H9 (cell line): ENCODE results near the gene OVOL1. TPM values are rescaled to one million over a fixed set of nuclear protein-coding genes. Genes with fewer than 3 reads are reported as not detected.

Experiments
- DNase-seq: peaks from one replicate; pipeline ENCODE4 v3.0.0-alpha.2; 2017
- H2AFZ ChIP-seq: one replicate; pipeline ENCODE4 v1.6.1; 2013; ENCODE audit warnings: mild to moderate bottlenecking, low read length, control low read depth, moderate library complexity
- H2AK5ac ChIP-seq: 2 replicates; pipeline ENCODE4 v1.6.1; 2013; ENCODE audit warnings: low read length, control low read depth, mixed read lengths; ENCODE audit not compliant: insufficient read length
- H2BK120ac ChIP-seq: one replicate; pipeline ENCODE4 v1.6.1; 2013; ENCODE audit warnings: low read depth, mild to moderate bottlenecking, low read length, control low read depth, inconsistent platforms; ENCODE audit not compliant: poor library complexity, severe bottlenecking
- H2BK12ac ChIP-seq: 2 replicates; pipeline ENCODE4 v1.6.1; 2013; ENCODE audit warnings: low read length, control low read depth, mixed read lengths, low read depth; ENCODE audit not compliant: insufficient read length
- H2BK15ac ChIP-seq: 2 replicates; pipeline ENCODE4 v1.6.1; 2013; ENCODE audit warnings: low read depth, low read length, control low read depth
- H2BK20ac ChIP-seq: one replicate; pipeline ENCODE4 v1.6.1; 2013; ENCODE audit warnings: low read depth, mild to moderate bottlenecking, low read length, control low read depth, inconsistent platforms; ENCODE audit not compliant: poor library complexity, severe bottlenecking
- H2BK5ac ChIP-seq: 2 replicates; pipeline ENCODE4 v1.6.1; 2013; ENCODE audit warnings: low read length, control low read depth, mixed read lengths; ENCODE audit not compliant: insufficient read length
- H3K14ac ChIP-seq: 2 replicates; pipeline ENCODE4 v1.6.1; 2013; ENCODE audit warnings: low read length, control low read depth; ENCODE audit not compliant: insufficient read depth
- H3K18ac ChIP-seq: 2 replicates; pipeline ENCODE4 v1.6.1; 2013; ENCODE audit warnings: low read depth, mild to moderate bottlenecking, mixed read lengths, low read length, control low read depth; ENCODE audit not compliant: insufficient read length
- H3K23ac ChIP-seq: 2 replicates; pipeline ENCODE4 v1.6.1; 2013; ENCODE audit warnings: low read length, control low read depth, mixed read lengths, low read depth; ENCODE audit not compliant: insufficient read length
- H3K23me2 ChIP-seq: 2 replicates; pipeline ENCODE4 v1.6.1; 2013; ENCODE audit warnings: low read depth, mild to moderate bottlenecking, mixed read lengths, low read length, control low read depth; ENCODE audit not compliant: insufficient read length, poor library complexity, severe bottlenecking
- H3K27ac ChIP-seq: 2 replicates; pipeline ENCODE4 v1.5.1; 2013; ENCODE audit warnings: low read length, control low read depth, mixed read lengths, low read depth; ENCODE audit not compliant: insufficient read length
- H3K27me3 ChIP-seq: 2 replicates; pipeline ENCODE4 v1.6.1; 2013; ENCODE audit warnings: low read length, control low read depth, inconsistent platforms; ENCODE audit not compliant: insufficient read depth
- H3K4ac ChIP-seq: 2 replicates; pipeline ENCODE4 v1.6.1; 2013; ENCODE audit warnings: low read depth, mild to moderate bottlenecking, control low read depth, inconsistent platforms, low read length, moderate library complexity
- H3K4me1 ChIP-seq: 2 replicates; pipeline ENCODE4 v1.6.1; 2013; ENCODE audit warnings: low read length, control low read depth, inconsistent platforms; ENCODE audit not compliant: insufficient read depth
- H3K4me2 ChIP-seq: 2 replicates; pipeline ENCODE4 v1.6.1; 2013; ENCODE audit warnings: low read length, control low read depth, mixed read lengths; ENCODE audit not compliant: insufficient read length, insufficient read depth
- H3K56ac ChIP-seq: 2 replicates; pipeline ENCODE4 v1.6.1; 2013; ENCODE audit warnings: low read depth, mild to moderate bottlenecking, mixed read lengths, low read length, control low read depth; ENCODE audit not compliant: insufficient read length
- H3K79me1 ChIP-seq: 2 replicates; pipeline ENCODE4 v1.6.1; 2013; ENCODE audit warnings: low read depth, mild to moderate bottlenecking, moderate library complexity, low read length, control low read depth, inconsistent platforms; ENCODE audit not compliant: insufficient read depth, poor library complexity, severe bottlenecking
- H3K79me2 ChIP-seq: 2 replicates; pipeline ENCODE4 v1.6.1; 2013; ENCODE audit warnings: low read length, control low read depth, inconsistent platforms; ENCODE audit not compliant: insufficient read depth
- H3K9ac ChIP-seq: 2 replicates; pipeline ENCODE4 v1.6.1; 2013; ENCODE audit warnings: low read length, control low read depth, mixed read lengths; ENCODE audit not compliant: insufficient read length; ENCODE audit errors: extremely low read depth
- H3K9me3 ChIP-seq: one replicate; pipeline ENCODE4 v1.6.1; 2013; ENCODE audit warnings: low read depth, low read length, inconsistent platforms; ENCODE audit not compliant: control insufficient read depth
- H3T11ph ChIP-seq: one replicate; pipeline ENCODE4 v1.6.1; 2013; ENCODE audit warnings: mild to moderate bottlenecking, low read length, control low read depth, inconsistent platforms
- H4K20me1 ChIP-seq: one replicate; pipeline ENCODE4 v1.6.1; 2013; ENCODE audit not compliant: control insufficient read depth, insufficient read length, insufficient read depth
- H4K5ac ChIP-seq: 2 replicates; pipeline ENCODE4 v1.6.1; 2013; ENCODE audit warnings: low read depth, mild to moderate bottlenecking, mixed read lengths, low read length, control low read depth; ENCODE audit not compliant: insufficient read length
- H4K8ac ChIP-seq: replicated peaks from 2 replicates; pipeline ENCODE4 v1.6.1; 2013; ENCODE audit warnings: low read length, control low read depth, mixed read lengths, low read depth; ENCODE audit not compliant: insufficient read length
- H4K91ac ChIP-seq: 2 replicates; pipeline ENCODE4 v1.6.1; 2013; ENCODE audit warnings: low read depth, mild to moderate bottlenecking, moderate library complexity, mixed read lengths, low read length, control low read depth; ENCODE audit not compliant: insufficient read length
- H3K27ac Mint-ChIP-seq, 3 experiments: 2 replicates in 2 of 3; 3 replicates in 1 of 3; pipeline ENCODE4 v1.8.0; 2020 to 2021; ENCODE audit warnings: mixed read lengths in 3 of 3, mild to moderate bottlenecking in 1 of 3, moderate library complexity in 1 of 3
- H3K27me3 Mint-ChIP-seq: 2 replicates; pipeline ENCODE4 v1.8.0; 2021; ENCODE audit warnings: low read depth, mild to moderate bottlenecking, moderate library complexity, mixed read lengths
- H3K36me3 Mint-ChIP-seq, 3 experiments: 2 replicates in 2 of 3; 3 replicates in 1 of 3; pipeline ENCODE4 v1.8.0; 2020 to 2021; ENCODE audit warnings: low read depth in 3 of 3, mixed read lengths in 3 of 3; ENCODE audit not compliant: insufficient read depth in 1 of 3
- H3K4me1 Mint-ChIP-seq, 2 experiments: 2 replicates each; pipeline ENCODE4 v1.8.0; 2020; ENCODE audit warnings: mixed read lengths in 2 of 2
- H3K4me3 Mint-ChIP-seq, 2 experiments: 2 replicates in 1 of 2; 3 replicates in 1 of 2; pipeline ENCODE4 v1.8.0; 2020 to 2021; ENCODE audit warnings: mild to moderate bottlenecking in 2 of 2, mixed read lengths in 2 of 2, moderate library complexity in 1 of 2
- H3K9me3 Mint-ChIP-seq, 2 experiments: 2 replicates in 1 of 2; 3 replicates in 1 of 2; pipeline ENCODE4 v1.8.0; 2020; ENCODE audit warnings: mild to moderate bottlenecking in 2 of 2, mixed read lengths in 2 of 2, moderate library complexity in 1 of 2
- CTCF ChIP-seq: fragments of 200-600 bp; sonication (generic); conservative IDR thresholded peaks from 3 replicates; pipeline ENCODE4 v1.8.0; 2021; ENCODE audit warnings: antibody characterized with exemption, mild to moderate bottlenecking
- WGBS: extraction: QIAGEN DNeasy Blood & Tissue Kit; methylation state at CpG from one replicate; pipeline ENCODE4 v1.1.7; 2013; ENCODE audit warnings: missing lambda C conversion rate, low lambda C conversion rate, mixed read lengths; ENCODE audit not compliant: insufficient read length; ENCODE audit errors: extremely low coverage; 5-methylcytosine and 5-hydroxymethylcytosine counted together
- total RNA-seq: library from RNA; stranded (reverse); gene quantifications from 2 replicates; pipeline ENCODE4 v1.2.1, GENCODE V29; 2021

Gene OVOL1
- total RNA-seq, 1 experiment from 2014 or later, result 5.1 TPM

- H4K20me1 ChIP-seq, result no peaks in the 10 kb centered on the region
- no peak overlapping the region for H4K91ac ChIP-seq
- no peak for DNase-seq
- no peak for TF ChIP-seq CTCF
- peaks cover 10% of the 10 kb centered on the region for H3K23me2 ChIP-seq
- peaks cover 14% of the 10 kb centered on the region for H3K27me3 Mint-ChIP-seq
- H3K9me3 ChIP-seq, result no peaks in the 10 kb centered on the region
- H3K18ac ChIP-seq, result no peak overlapping the region
- no peak overlapping the region; a peak in 1 of 7 replicates for H3K27ac Mint-ChIP-seq
- no peak overlapping the region for H3K56ac ChIP-seq
- no peak overlapping the region for H3K23ac ChIP-seq
- no CpG with 5 or more reads among the region's 23 CpGs for WGBS
- no peak overlapping the region for H4K5ac ChIP-seq
- H2BK20ac ChIP-seq, result no peak overlapping the region
- H3K27me3 ChIP-seq, result no peaks in the 10 kb centered on the region
- H3K4me2 ChIP-seq, result no peak overlapping the region
- H2BK120ac ChIP-seq, result no peak overlapping the region
- no peak overlapping the region for H3K14ac ChIP-seq
- H3K36me3 Mint-ChIP-seq, result peaks cover 0 to 18% (median 8%) of the 10 kb centered on the region in 3 experiments; a peak in 4 of 7 replicates
- no peak overlapping the region for H2AK5ac ChIP-seq
- H4K8ac ChIP-seq, result no peak overlapping the region
- no peak overlapping the region for H3T11ph ChIP-seq
- H3K4me1 Mint-ChIP-seq, result peaks cover 2% of the 10 kb centered on the region in 2 experiments
- H3K4ac ChIP-seq, result no peak overlapping the region
- H3K79me1 ChIP-seq, result no peaks in the 10 kb centered on the region
- H3K4me3 Mint-ChIP-seq, result no peak overlapping the region
- no peak overlapping the region for H3K27ac ChIP-seq
- no peaks in the 10 kb centered on the region for H3K79me2 ChIP-seq
- H3K9ac ChIP-seq, result no peak overlapping the region
- H3K9me3 Mint-ChIP-seq, result peaks cover 0 to 2% of the 10 kb centered on the region in 2 experiments; a peak in 1 of 5 replicates
- no peak overlapping the region for H2BK12ac ChIP-seq
- no peak overlapping the region for H2AFZ ChIP-seq
- H3K4me1 ChIP-seq, result no peaks in the 10 kb centered on the region
- no peak overlapping the region for H2BK5ac ChIP-seq
- no peak overlapping the region for H2BK15ac ChIP-seq
Observed at GRCh38 chr11:65777821-65778361, 9.0 kb upstream of the OVOL1 start.
